HG02588 (cell line): Measurements from ENCODE around the gene CDH11.

ENCODE experiments used
- ATAC-seq: cut with Tn5 transposase; IDR thresholded peaks from one replicate; pipeline ENCODE4 v1.9.1; 2021; ENCODE audit warnings: mild to moderate bottlenecking, moderate library complexity; ENCODE audit not compliant: unreplicated experiment

The CDH11 gene

GRCh38 chr16:65118871-65119270, 3.0 kb downstream of the CDH11 start:
- ATAC-seq: no peak

- ATAC-seq: no peak
Measured at GRCh38 chr16:65117811-65118448, 3.9 kb downstream of the CDH11 start.

GRCh38 chr16:65116818-65117430, 4.9 kb downstream of the CDH11 start:
- no peak for ATAC-seq

DNA sequence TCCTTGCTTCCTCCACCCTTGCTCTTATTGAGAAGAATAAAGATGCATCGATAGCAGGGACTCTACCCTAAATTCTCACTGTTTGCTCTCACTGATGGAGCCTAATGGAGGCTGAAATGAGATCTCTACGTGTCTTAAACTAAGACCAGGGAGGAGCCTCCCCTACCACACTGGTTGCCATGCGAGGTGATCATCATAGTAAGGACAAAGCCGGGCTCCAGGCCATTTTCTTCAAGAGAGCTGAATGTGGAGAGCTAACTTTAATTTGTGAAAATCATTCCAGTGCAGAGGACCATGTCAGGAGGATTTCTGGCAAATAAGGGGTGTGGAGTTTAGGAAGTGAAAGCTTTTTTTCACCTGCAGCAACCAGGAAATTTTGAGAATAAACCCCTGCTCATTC, 5.6 kb downstream of the CDH11 start:
- no peak for ATAC-seq

GRCh38 chr16:65114527-65114926, 7.3 kb downstream of the CDH11 start:
- no peak for ATAC-seq

DNA sequence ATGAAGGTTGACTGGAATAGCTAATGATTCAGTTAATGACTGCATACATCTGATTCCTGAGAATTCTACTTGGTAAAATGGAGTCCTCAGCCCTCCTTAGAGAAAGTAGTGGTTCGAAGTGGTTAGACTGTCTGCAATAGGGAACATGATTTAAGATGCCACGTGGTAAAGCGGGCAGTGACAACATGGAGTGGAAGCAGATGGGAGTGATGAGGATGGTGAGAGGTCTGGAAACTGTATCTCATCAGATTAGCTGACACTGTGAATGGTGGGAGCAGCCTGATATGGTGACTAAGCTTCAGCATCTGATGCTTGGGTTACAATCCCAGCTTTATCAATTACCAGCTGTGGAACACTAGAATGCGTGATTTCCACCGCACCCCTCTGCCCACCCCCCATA, 8.4 kb downstream of the CDH11 start:
- no peak for ATAC-seq

- no peak for ATAC-seq
Measured at GRCh38 chr16:65111306-65111705, 10.6 kb downstream of the CDH11 start.

DNA sequence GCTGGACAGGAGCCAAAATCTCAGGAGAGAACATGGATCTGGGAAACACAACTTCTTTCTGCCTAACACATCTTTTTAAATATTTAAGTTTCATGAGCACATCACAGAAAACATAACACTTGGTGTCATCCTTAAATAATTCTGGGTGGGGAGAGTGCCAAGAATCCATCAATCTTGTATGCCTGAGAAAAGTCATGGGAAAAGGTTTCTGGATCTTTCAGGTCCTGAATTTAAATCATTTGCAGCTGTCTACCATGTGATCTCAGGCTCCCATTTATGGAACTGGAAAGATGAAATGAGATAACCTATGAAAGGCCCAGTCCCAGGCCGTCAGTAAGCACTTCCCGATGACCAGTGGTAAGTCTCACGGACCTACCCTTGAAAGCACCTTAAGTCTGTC, 15.1 kb downstream of the CDH11 start:
- ATAC-seq: no peak

DNA sequence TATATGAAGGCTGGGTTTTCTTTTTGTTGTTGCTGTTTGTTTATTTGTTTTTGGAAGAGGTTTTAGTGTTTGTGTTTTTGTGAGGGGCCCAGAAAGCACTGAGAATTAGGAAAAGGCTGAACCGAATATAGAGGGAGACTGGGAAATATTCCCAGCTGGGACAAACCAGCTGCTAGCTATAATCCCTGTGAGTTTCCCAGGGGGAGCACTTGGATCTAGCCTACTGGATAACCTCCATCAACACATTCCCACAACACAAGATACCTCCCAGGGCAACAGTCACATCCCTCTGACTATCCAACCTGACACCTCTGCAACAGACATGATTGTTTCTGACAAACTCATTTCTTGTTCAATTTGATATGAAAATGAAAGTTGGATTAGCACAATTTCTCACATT, 16.7 kb downstream of the CDH11 start:
- no peak for ATAC-seq

GRCh38 chr16:65104471-65104870, 17.4 kb downstream of the CDH11 start:
- ATAC-seq: no peak

GRCh38 chr16:65102326-65102725, 19.5 kb downstream of the CDH11 start:
- ATAC-seq: no peak

GRCh38 chr16:65101009-65101408, 20.9 kb downstream of the CDH11 start:
- ATAC-seq: no peak

DNA sequence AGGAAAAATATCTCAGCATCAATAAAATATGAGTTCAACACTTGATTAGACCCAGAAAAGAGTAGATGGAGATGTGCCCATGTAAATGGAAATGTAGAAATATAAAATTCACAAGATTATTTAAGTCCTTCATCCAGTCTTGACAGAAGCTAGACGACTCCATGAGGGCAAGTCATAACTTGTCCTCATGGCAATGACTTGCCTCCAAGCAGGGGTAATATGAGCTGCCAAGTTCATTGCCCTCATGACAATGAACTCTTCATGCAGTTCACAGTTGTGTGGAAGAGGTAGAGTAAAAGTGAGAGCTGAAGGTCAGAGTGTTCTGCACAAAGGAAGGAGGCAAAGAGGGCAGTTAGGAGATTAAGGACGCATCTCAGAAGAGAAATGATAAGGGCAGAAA, 22.3 kb downstream of the CDH11 start:
- ATAC-seq: no peak

GRCh38 chr16:65098916-65099315, 22.9 kb downstream of the CDH11 start:
- no peak for ATAC-seq

DNA sequence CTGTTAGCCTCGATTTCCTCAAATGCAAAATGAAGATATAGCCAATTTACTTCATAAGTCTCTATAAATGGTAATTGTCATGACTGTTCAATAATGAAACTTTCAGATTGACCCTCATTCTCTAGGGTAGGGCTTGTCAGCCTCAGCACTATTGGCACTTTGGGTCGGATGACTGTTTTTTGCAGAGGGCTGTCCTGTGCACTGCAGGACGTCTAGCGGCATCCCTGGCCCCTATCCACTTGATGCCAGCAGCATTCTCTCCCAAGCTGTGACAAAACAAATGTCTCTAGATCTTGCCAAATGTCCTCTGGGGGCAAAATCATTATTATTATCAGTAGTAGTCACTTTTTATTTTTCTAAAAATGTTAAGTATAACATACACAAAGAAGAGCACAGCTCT, 24.6 kb downstream of the CDH11 start:
- no peak for ATAC-seq

- ATAC-seq: no peak
Measured at GRCh38 chr16:65095906-65096305, 26.0 kb downstream of the CDH11 start.

- ATAC-seq: no peak
Measured at GRCh38 chr16:65095090-65095728, 26.7 kb downstream of the CDH11 start.

DNA sequence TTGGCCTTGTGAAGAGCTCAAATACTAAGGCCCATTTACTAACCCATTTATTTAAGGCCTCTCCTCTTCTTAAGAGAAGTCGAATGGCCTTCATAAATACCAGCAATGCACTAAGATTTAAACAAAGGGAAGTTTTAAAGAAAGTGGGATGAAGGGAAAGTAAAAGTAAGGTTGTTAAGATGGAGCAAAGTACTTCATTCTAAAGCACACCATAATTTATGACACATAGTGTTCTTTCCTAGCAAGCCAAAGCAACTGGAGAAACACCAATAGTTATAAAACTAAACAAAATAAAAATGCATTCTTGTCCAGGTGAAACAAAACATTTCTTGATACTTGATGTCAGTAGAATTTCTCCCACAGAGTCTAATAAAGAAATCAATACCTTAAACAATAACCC, 27.9 kb downstream of the CDH11 start:
- no peak for ATAC-seq

- ATAC-seq: no peak
Measured at GRCh38 chr16:65083164-65083857, 38.6 kb downstream of the CDH11 start.

GRCh38 chr16:65079549-65079948, 42.3 kb downstream of the CDH11 start:
- ATAC-seq: no peak

DNA sequence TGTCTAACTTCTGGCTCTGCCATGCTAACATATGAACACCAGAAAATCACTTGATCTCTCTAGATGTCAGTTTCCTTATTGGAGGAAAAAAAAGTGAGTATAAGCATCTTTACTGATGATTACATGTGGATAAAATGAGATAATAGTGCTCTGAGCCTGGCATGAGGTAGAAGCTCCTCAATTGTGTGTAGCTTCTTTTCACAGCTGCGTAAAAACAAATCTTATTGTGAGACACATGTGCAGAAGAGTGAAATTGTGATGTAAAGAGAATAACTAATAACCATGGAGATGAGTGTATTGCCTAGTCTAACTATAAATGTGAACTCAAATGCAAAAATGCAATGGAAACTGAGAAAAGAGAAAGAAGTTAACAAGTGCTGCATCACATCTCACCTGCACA, 44.7 kb downstream of the CDH11 start:
- ATAC-seq: no peak

GRCh38 chr16:65075877-65076276, 46.0 kb downstream of the CDH11 start:
- no peak for ATAC-seq
